GM21619 (cell line): Measurements from ENCODE around the gene FAM117B.
"Not testable (repeated sequence)": the region's sequence is repeated elsewhere in the genome, so short reads cannot be mapped to it uniquely, and the experiment has no call there.

Experiments
- ATAC-seq: cut with Tn5 transposase; IDR thresholded peaks from one replicate; pipeline ENCODE4 v1.9.1; 2021; ENCODE audit not compliant: unreplicated experiment

The FAM117B gene

GRCh38 chr2:202757339-202757738, 122.6 kb downstream of the FAM117B start:
- ATAC-seq: no peak

GRCh38 chr2:202758128-202758527, 123.4 kb downstream of the FAM117B start:
- ATAC-seq: no peak

- no peak for ATAC-seq
Measured at GRCh38 chr2:202758604-202759003, 123.8 kb downstream of the FAM117B start.

GRCh38 chr2:202760848-202761247, 126.1 kb downstream of the FAM117B start:
- no peak for ATAC-seq

- ATAC-seq: no peak
Measured at GRCh38 chr2:202762556-202762955, 127.8 kb downstream of the FAM117B start.

GRCh38 chr2:202763916-202764315, 129.1 kb downstream of the FAM117B start:
- no peak for ATAC-seq

GRCh38 chr2:202764991-202765390, 130.2 kb downstream of the FAM117B start:
- no peak for ATAC-seq

- no peak for ATAC-seq
Measured at GRCh38 chr2:202765436-202765835, 130.7 kb downstream of the FAM117B start.

- no peak for ATAC-seq
Measured at GRCh38 chr2:202768273-202768672, 133.5 kb downstream of the FAM117B start.

- ATAC-seq: no peak
Measured at GRCh38 chr2:202769201-202769600, 134.4 kb downstream of the FAM117B start.

GRCh38 chr2:202771336-202771735, 136.6 kb downstream of the FAM117B start:
- no peak for ATAC-seq

- no peak for ATAC-seq
Measured at GRCh38 chr2:202771741-202772460, 137.1 kb downstream of the FAM117B start.

GRCh38 chr2:202773301-202773973, 138.7 kb downstream of the FAM117B start:
- ATAC-seq: no peak

- no peak for ATAC-seq
Measured at GRCh38 chr2:202774104-202774503, 139.3 kb downstream of the FAM117B start.

GRCh38 chr2:202778217-202778616, 143.4 kb downstream of the FAM117B start:
- ATAC-seq: no peak

GRCh38 chr2:202780514-202781021, 145.8 kb downstream of the FAM117B start:
- ATAC-seq: peak; percentile 96

GRCh38 chr2:202782940-202783558, 148.3 kb downstream of the FAM117B start:
- no peak for ATAC-seq

GRCh38 chr2:202786842-202787241, 152.1 kb downstream of the FAM117B start:
- ATAC-seq: no peak

- ATAC-seq: no peak
Measured at GRCh38 chr2:202790676-202791075, 155.9 kb downstream of the FAM117B start.

GRCh38 chr2:202797944-202798343, 163.2 kb downstream of the FAM117B start:
- ATAC-seq: no peak

GRCh38 chr2:202805911-202806310, 171.1 kb downstream of the FAM117B start:
- ATAC-seq: not testable (repeated sequence)
